Activated CD4-positive, alpha-beta T cell treated with anti-CD3 and anti-CD28 coated beads, Interleukin-2, Interleukin-4, amounts not matched to agents 100 ng/mL and 50 ng/mL, durations not matched to agents 16 hours and 8 hours (primary cell): ENCODE results near the gene CCDC183.
A peak's percentile ranks its signal among the peaks of the same experiment; 100 is the strongest.
"Not testable (repeated sequence)": the region's sequence is repeated elsewhere in the genome, so short reads cannot be mapped to it uniquely, and the experiment has no call there.

Source experiments
- DNase-seq: peaks from one replicate; pipeline ENCODE4 v3.0.0-alpha.2; 2020; ENCODE audit warnings: low spot score

Gene CCDC183

DNA sequence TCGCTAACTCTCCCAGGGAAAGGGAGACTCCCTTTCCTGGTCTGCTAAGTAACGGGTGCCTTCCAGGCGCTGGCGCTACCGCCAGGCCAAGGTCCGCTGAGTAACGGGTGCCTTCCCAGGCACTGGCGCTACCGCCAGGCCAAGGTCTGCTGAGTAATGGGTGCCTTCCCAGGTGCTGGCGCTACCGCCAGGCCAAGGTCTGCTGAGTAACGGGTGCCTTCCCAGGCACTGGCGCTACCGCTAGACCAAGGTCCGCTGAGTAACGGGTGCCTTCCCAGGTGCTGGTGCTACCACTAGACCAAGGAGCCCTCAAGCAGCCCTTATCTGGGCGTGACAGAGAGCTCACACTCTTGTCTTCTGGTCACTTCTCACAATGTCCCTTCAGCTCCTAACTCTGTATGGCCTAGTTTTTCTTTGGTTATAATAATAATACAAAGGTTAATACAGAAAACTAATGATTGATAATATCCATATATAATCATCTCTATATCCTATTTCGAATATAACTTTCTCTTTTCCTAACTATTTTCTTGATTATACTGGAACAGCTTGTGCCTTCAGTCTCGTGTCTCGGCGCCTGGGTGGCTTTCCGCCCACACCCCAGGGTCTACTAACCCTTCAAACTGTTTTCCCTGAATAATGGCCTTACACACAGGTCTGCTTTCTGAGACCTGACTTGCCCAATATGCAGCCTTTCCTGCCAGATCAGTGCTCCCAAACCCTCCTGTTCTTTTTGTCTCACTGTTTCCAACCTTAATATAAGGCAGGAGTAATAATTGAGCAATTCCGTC is 10.4 kb upstream of the CCDC183 start:
- DNase-seq: not testable (repeated sequence)

DNA sequence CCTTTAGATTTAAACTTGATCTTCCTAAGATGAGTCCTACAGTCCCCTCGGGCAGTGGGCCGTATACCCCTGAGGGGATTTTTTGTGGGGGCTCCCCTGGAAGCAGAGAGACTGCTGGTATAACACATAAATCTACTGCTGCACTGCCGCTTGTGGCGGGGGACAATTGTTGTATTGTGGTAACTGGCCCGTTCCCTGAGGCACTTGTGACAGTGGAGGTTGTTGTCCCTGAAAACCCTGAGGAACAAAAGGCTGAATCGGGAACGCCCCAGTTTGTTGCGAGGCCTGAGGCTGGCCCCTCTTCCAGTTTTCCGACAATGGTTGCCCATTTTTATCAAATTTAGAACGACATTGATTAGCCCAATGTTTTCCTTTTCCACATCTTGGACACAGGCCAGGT is 9.7 kb upstream of the CCDC183 start:
- no peak for DNase-seq

- DNase-seq: not testable (repeated sequence)
Measured at GRCh38 chr9:136786983-136787382, 9.2 kb upstream of the CCDC183 start.

GRCh38 chr9:136787690-136788400 is 8.3 kb upstream of the CCDC183 start:
- DNase-seq: peak; percentile 83

GRCh38 chr9:136788644-136789522 is 7.3 kb upstream of the CCDC183 start:
- not testable (repeated sequence) for DNase-seq

DNA sequence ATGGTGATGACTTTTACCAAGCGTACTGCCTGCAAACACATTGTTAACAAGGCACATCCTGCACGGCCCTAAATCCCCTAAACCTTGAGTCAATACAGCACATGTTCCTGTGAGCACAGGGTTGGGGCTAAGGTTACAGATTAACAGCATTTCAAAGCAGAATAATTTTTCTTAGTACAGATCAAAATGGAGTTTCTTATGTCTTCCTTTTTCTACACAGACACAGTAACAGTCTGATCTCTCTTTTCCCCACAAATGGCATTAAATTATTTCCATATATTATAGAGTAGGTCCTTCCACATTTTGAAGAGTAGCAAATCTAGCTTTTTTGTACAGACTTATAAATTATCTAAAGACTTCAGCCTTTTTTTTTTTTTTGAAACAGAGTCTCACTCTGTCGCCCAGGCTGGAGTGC is 6.6 kb upstream of the CCDC183 start:
- DNase-seq: no peak

- peak; percentile 99 for DNase-seq
Measured at GRCh38 chr9:136790640-136791515, 5.3 kb upstream of the CCDC183 start, which contains the start of gene TMEM141. Gene TMEM141 (plus strand): TSS chr9:136791344. CDS start chr9:136791371, 27 bp downstream.

DNA sequence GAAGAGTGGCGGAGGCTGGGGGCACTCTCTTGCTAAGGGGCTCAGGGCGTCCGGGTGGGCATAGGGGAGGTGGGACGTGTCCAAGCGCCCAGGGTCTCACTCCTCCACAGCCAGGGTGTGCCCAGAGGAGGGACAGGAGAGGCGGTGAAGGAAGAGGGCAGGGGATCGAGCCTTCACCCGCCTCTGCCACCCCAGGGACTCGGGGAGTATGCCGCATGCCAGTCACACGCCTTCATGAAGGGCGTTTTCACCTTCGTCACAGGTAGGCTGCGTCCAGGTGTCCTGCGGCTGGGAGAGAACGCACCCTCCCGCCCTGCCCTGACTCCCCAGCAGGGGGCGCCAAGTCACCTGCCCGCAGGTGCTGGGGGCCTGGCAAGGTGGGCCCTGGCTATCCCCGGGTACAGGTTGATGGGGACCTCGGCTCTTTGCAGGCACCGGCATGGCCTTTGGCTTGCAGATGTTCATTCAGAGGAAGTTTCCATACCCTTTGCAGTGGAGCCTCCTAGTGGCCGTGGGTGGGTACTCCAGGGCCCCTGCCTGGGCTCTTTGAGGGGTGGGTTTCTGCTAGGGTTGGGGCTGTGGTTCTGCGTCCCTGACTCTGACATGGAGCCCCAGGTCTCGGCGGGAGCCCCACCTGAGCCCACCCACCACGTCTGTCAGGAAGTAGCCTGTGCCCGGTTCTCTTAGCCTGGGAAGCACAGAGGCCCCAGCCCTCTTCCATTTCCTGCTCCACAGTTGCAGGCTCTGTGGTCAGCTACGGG is 4.4 kb upstream of the CCDC183 start:
- peak; percentile 75 for DNase-seq

DNA sequence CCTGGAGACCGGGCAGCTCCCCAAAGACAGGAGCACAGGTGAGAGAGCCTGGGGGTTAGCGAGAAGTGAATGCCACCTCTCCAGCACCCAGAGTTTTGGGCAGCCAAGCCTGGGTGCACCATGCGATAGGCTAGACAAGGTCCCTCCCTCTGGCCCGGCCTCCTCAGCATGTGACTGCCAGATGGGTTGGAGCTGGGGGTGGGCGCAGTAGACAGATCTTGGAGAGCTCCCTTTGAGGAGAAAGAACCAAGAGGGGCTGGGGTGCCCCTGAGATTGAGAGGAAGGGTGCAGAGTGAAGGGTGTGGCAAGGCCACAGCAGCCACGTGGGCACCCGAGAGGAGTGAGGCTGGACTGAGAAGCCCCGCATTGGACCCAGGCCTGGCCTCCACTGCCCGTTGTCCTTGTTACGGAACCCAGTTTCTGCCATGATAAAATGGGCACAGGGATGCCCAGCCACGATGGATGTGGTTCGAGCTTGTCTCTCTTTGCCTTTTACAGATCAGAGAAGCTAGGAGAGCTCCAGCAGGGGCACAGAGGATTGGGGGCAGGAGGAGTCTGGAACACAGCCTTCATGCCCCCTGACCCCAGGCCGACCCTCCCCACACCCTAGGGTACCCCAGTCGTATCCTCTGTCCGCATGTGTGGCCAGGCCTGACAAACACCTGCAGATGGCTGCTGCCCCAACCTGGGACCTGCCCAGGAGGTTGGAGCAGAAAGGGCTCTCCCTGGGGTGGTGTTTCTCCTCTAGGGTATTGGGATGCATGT is 3.6 kb upstream of the CCDC183 start:
- DNase-seq: no peak

DNA sequence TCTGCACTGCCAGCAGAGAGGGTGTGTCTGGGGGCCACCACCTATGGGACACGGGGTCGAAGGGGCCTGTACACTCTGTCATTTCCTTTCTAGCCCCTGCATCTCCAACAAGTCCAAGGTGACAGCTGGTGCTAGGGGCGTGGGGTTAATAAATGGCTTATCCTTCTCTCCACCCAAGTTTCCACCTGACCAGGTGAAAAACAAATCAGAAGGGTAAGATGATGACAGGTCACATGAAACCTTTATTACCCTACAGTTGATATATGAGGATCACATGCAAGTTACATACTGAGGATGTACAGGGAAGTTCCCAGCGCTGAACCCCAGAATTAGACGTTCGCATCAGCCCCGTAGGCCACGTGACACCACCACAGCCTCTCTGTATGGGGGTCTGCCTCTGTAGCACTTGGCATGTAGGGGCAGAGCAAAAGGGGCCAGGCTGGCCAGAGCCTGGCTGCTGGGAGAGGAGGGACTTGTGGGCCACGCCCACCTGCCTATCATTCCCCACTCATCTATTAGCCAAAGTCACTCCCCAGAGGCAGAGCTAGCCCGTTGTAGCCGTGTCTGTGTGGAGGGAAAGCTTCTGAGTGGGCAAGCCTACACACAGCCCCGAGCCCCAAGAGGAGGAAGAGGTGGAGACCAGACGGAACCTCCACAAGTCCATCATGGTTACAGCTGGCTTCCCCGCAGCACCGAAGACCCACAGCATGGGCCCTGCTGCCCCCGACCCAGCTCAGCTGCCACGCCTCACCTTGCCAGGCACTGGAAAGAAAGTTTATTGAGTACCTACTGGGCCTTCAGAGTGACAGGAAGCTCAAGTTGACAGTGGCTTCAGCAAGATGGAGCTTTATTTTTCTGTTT is 2.8 kb upstream of the CCDC183 start:
- DNase-seq: no peak

GRCh38 chr9:136794281-136794999 is 1.7 kb upstream of the CCDC183 start:
- no peak for DNase-seq

- DNase-seq: no peak
Measured at GRCh38 chr9:136795000-136795348, 1.2 kb upstream of the CCDC183 start.

- DNase-seq: not testable (repeated sequence)
Measured at GRCh38 chr9:136796775-136797347, 723 bp downstream of the CCDC183 start.

DNA sequence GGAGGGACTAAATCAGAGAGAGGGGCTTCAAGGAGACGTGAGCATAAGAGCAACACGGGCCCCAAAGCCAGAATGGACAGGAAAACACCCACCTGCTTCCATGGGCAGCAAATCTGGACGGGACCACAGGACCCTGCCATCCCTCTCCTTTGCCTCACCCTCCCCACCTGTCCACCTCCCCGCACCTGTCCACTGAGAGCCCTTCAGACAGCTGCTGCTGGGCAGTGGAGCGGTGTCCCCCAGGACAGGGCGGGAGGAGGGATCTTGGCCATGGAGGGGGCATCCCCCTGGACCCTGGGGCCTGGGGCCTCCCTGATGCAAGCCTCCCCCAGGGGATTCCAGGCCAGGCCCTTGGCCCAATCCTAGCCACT is 2.6 kb downstream of the CCDC183 start:
- DNase-seq: no peak

DNA sequence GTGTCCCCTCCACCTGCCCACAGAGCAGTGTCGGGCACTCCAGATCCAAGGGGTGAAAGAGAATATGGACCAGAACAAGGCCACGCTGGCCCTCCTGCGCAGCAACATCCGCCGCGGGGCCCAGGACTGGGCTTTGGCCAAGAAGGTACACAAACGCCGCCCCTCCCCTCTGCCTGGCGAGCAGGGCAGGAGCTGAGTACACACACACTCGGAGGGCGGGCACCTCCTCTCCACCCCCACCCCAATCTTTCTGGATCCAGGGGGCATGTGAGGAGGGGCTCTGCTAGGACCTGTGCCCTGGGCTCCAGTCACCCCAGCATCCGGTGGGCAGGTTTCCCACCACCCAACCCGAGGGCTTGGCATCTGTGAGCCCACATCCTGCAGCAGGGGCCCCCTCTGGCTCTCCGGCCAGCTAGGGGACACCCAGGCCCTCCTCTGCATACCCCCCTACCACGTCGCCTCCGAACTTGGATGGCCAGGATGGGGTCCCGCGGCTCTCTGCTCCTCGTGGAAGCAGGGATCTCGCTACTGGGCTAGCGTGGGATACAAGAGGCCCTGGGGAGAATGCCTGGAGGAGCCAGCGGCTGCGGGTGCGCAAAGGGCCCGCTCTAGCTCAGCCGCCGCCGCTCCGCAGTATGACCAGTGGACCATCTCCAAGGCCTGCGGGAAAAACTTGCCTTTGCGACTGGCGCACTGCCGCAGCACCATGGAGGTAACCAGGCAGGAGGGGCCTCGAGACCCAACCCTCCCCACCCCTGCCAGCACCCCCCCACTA is 3.1 kb downstream of the CCDC183 start:
- DNase-seq: no peak

GRCh38 chr9:136799854-136800657 is 3.9 kb downstream of the CCDC183 start:
- DNase-seq: peak; percentile 80
